Activated CD4-positive, alpha-beta T cell treated with anti-CD3 and anti-CD28 coated beads, Interleukin-2, Interleukin-6, amounts not matched to agents 100 ng/mL and 50 ng/mL, durations not matched to agents 16 hours and 8 hours (primary cell): Measurements from ENCODE around the gene FHAD1.

ENCODE experiments used
- DNase-seq: peaks from one replicate; pipeline ENCODE4 v3.0.0-alpha.2; 2020

The FHAD1 gene

GRCh38 chr1:15309687-15310086, 62.7 kb downstream of the FHAD1 start:
- no peak for DNase-seq

- no peak for DNase-seq
These were observed 63.5 kb downstream of the FHAD1 start for GRCh38 chr1:15310544-15310943.

- DNase-seq = no peak
These were observed 64.2 kb downstream of the FHAD1 start for GRCh38 chr1:15311122-15311822.

GRCh38 chr1:15311880-15312279, 64.9 kb downstream of the FHAD1 start:
- no peak for DNase-seq

- DNase-seq = no peak
These were observed 65.8 kb downstream of the FHAD1 start for GRCh38 chr1:15312626-15313411.

- DNase-seq = no peak
These were observed 67.6 kb downstream of the FHAD1 start for GRCh38 chr1:15314328-15315281.

GRCh38 chr1:15315815-15316214, 68.8 kb downstream of the FHAD1 start:
- no peak for DNase-seq

GRCh38 chr1:15316510-15316909, 69.5 kb downstream of the FHAD1 start:
- DNase-seq = no peak

GRCh38 chr1:15320267-15320666, 73.2 kb downstream of the FHAD1 start:
- DNase-seq = no peak

- no peak for DNase-seq
These were observed 74.6 kb downstream of the FHAD1 start for GRCh38 chr1:15321601-15322000.

- DNase-seq = no peak
These were observed 75.8 kb downstream of the FHAD1 start for GRCh38 chr1:15322648-15323350.

- DNase-seq = peak; percentile 82
These were observed 76.4 kb downstream of the FHAD1 start for GRCh38 chr1:15323351-15323988.

GRCh38 chr1:15323989-15324868, 77.2 kb downstream of the FHAD1 start:
- DNase-seq = no peak

GRCh38 chr1:15324869-15325335, 77.9 kb downstream of the FHAD1 start:
- DNase-seq = no peak

GRCh38 chr1:15325375-15326085, 78.5 kb downstream of the FHAD1 start:
- DNase-seq = no peak

- DNase-seq = no peak
These were observed 79.9 kb downstream of the FHAD1 start for GRCh38 chr1:15326691-15327588.

- no peak for DNase-seq
These were observed 81.5 kb downstream of the FHAD1 start for GRCh38 chr1:15328351-15329103.

- no peak for DNase-seq
These were observed 82.2 kb downstream of the FHAD1 start for GRCh38 chr1:15329104-15329820.
